ENCODE measurements around the gene SWT1.

DNA sequence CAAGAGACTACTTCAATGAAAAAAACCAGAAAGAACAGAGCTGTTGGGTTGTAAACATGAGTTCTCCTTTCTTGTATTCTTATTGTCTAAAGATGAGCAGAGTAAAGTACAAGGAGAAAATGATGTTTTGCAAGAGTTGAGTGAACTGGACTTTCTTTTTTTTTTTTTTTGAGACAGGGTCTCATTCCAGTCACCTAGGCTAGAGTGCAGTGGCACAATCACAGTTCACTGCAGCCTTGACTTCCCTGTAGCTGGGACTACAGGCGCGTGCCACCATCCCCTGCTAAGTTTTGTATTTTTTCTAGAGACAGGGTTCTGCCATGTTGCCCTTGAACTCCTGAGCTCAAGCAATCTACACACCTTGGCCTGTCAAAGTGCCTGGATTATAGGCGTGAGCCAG is 167.2 kb downstream of the SWT1 start:
- no peak for TF ChIP-seq ARNT (IDR thresholded peaks at IDR 0.05)
- TF ChIP-seq ELF4 (IDR thresholded peaks at IDR 0.05), result no peak
- no peak for TF ChIP-seq BHLHE40 (IDR thresholded peaks at IDR 0.05; ENCODE audit: borderline replicate concordance)
- TF ChIP-seq FOXM1 (IDR thresholded peaks at IDR 0.05; ENCODE audit: borderline replicate concordance), result no peak
- no peak for TF ChIP-seq FOXK2 (IDR thresholded peaks at IDR 0.05)
- no peak for TF ChIP-seq TARDBP (IDR thresholded peaks at IDR 0.05)
- TF ChIP-seq ZNF384 (IDR thresholded peaks at IDR 0.05), result no peak
- TF ChIP-seq SP1 (IDR thresholded peaks at IDR 0.05), result no peak
- no peak for TF ChIP-seq L3MBTL2 (conservative IDR thresholded peaks at IDR 0.05)

All from HEK293T (cell line).